ACHN (cell line): ENCODE results near the gene ECHDC1.

ENCODE experiments used
- DNase-seq: peaks from one replicate; pipeline ENCODE4 v3.0.0-alpha.2; 2015
- in situ Hi-C: cut with HindIII; loops from 2 replicates; pipeline ENCODE4 v1.10.0; 2017; ENCODE audit warnings: low sequenced_read_pairs, low pct_ligation_motif_present, low pct_unique_long_range_greater_than_20kb

The ECHDC1 gene

DNA sequence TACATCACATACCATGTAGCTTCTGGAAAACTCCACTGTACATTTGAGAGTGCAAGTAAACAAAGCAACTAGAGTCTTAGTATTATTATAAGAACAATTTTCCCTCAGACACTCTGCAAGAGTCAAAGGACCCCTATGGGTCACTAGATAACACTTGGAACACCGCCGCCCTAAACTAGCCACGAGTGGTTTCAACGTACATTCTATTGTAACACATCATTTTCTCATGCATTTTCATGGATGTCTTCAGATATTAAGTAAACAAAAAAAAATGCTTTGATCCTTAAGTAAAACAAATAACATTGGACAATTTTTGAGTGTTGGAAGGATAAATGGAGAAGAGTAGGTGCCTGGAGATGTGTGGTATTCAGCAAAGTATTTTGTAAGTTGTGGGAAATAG lies 79.9 kb downstream of the ECHDC1 start:
- in situ Hi-C loops, result no loop called here

DNA sequence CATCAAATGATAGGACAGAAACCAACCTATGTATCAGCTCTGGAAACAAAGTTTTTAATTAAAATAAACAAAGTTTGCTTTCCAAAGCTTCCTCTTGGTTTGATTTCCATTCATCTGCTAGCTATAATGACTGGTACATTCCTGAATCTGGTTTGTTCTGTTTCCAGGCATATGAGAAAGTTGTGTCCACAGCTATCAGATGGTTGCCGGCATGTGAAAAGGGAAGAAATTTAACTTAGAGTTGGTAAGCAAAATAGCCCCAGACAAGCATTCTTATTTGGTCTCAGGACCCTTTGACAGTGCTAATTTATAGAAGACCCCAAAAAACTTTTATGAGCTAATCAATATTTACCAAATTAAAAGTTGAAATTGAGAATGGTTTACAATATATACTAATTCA lies 80.5 kb downstream of the ECHDC1 start:
- in situ Hi-C loops, result no loop called here
- DNase-seq, result no peak

More for the DNA sequence above, 79.9 kb downstream of the ECHDC1 start:
- DNase-seq, result no peak

DNA sequence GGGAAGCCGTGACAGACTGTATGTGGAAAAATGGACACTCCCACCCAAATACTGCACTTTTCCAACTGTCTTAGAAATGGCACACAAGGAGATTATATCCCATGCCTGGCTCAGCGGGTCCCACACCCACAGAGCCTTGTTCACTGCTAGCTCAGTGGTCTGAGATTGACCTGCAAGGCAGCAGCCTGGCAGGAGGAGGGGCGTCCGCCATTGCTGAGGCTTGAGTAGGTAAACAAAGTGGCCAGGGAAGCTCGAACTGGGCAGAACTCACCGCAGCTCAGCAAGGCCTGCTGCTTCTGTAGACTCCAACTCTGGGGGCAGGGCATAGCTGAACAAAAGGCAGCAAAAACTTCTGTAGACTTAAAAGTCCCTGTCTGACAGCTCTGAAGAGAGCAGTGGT lies 88.1 kb downstream of the ECHDC1 start:
- in situ Hi-C loops, result no loop called here

DNA sequence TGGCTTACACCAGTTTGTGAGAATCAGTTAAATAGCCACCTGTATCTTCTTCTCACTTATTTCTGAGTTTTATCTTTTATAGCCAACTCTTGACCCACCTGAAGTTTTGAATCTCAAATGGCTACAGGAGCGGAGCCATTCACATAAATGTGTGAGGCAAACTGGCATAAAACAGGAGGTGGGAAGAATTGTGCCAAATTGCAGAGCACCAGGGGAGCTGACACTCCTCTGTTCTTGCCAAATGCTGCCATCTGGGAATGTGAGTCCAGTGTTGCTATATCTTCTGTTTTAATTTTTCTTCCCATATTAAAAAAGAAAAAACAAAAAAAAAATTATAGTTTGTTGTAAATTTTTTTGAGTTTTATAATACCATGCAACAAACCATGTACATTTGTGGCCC lies 93.8 kb downstream of the ECHDC1 start:
- DNase-seq, result no peak
- in situ Hi-C loops, result no loop called here

More for the DNA sequence above, 88.1 kb downstream of the ECHDC1 start:
- DNase-seq, result no peak

DNA sequence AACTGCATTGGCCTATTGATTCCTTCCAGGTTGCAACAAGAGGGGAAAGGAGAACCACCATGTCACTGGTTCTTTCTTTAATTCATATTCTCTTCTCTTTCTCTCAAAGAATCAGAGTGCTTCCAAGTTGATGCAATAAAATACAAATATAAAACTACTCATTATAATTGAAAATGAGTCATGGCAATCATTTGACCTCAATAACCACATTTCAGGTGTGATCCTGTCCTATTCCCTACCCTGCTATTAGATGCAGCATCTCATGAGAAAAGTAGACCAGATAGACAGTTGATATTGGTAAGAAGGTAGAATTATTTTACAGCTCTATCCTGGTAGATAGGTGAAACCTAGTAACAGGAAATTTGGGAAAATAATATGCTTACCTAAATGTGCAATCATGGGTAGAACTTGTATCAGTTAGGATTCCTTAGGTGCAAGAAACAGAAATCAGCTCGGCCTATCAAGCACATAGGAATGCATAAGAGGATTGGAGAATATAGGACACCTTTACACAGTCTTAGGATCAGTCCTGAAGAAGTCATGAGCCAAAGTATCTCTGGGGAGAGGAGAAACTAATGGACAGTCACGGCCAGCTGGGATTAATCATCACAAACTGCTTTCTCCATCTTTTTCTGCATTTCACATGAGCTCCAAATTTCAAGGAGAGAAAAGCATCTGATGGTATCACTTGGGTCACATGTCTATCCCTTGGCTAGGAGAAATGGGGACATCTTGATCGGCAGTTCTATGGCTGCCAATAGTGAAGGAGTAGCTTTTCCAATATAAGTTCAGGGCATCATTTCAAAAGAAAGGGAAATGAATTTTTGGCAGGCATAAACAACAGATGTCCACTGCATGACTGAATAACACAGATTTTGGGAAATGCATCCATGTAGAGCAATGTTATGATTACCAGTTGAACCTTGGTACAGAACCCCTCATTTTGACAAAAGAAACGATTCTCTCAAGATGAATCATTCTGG lies 96.0 kb downstream of the ECHDC1 start:
- in situ Hi-C loops, result no loop called here

DNA sequence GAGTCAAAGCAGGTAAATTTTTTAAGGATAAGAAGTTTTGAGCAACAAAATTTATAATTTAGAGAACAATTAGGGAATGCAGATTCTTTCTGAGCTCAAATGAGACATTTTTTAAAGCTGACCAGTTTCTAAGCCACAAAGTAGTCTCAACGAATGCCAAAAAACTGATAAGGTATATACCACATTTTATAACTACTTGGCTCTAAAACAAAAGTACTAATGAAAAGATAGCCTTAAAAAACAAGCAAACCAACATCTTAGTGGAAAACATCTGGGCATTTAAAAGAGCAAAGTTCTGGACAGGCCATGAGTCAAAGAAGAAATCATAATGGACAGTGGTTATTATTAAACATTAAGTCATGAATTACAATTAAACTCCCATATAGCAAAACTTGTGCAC lies 99.9 kb downstream of the ECHDC1 start:
- in situ Hi-C loops, result no loop called here
- DNase-seq, result no peak

More for the DNA sequence above, 96.0 kb downstream of the ECHDC1 start:
- no peak for DNase-seq
